ENCODE results near the gene NDRG3. TPM values are rescaled to one million over a fixed set of nuclear protein-coding genes. Genes with fewer than 3 reads are reported as not detected.

NDRG3 gene
- total and polyA plus RNA-seq, 10 of the 15 experiments (the other 5 are each of a cell fraction or from before 2014, with no cell fraction given): 11.2 to 29.7 (median 14.9) TPM

DNA sequence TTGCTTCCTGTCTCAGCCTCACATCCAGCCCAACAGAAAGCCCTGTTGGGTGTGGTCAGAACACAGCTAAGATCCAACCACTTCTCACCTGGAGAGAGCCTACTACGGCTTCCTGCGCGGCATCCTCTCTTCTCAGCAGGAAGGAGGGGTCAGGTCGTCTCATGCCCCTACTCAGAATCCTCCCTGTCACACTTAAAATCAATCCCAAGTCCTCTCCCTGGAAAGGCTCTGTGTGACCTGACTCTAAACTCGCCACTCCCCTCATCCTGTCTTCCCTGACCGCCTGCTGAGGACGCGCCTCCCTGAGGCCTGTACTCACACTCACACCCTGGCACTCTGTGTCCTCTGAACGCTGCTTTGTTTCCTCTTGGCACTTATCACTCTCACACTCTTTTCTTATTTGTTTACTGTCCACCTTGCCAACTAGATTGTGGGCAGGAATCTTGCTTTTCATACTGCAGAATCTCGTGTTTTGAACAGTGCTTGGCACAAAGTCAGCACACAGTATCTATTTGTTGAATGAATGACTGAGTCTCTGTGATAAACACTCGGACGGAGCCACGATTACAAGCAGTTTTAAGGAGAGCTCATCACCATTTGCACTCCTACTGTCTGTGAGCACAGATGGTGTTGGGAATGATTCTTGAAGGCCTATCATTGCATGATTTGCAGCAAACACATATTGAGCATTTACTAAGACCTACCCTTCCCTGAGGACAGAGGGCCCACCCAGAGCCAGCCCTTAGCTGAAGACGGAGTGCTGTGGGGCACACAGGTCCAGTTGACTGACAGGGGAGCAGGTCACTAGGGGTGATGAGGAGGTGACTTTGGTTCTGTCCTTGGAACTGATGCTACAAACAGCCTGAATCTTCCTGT is 121.6 kb downstream of the NDRG3 start:
- intact Hi-C loops (cut with micrococcal nuclease; ENCODE audit: unreplicated experiment) (no loop called here), in situ Hi-C loops (cut with MboI) (no loop called here)
- Histone ChIP-seq H3K36me3 (ENCODE audit: control insufficient read depth in 2 of 2, insufficient read depth in 2 of 2, low read length in 1 of 2) (no peaks in the 10 kb centered on the region), H3K4me2 (ENCODE audit: control insufficient read depth, insufficient read depth) (no peak overlapping the region), H2AFZ (ENCODE audit: control insufficient read depth, low read depth, low read length) (no peak overlapping the region), H3K4me3 (no peak overlapping the region), H3K4me1 (ENCODE audit: control insufficient read depth, insufficient read depth, low read length) (no peaks in the 10 kb centered on the region), H4K20me1 (ENCODE audit: control insufficient read depth, insufficient read depth) (no peaks in the 10 kb centered on the region), H3K9me3 (replicated peaks; ENCODE audit: control insufficient read depth, insufficient read depth, low read length) (no peaks in the 10 kb centered on the region), H3K27ac (ENCODE audit: control insufficient read depth, insufficient read depth) (no peak overlapping the region), H3K27me3 (replicated peaks in 1 of 2; ENCODE audit: control insufficient read depth in 2 of 2, insufficient read depth in 2 of 2, low read length in 1 of 2) (no peaks in the 10 kb centered on the region), H3K79me2 (ENCODE audit: control insufficient read depth, insufficient read depth, low read length) (no peaks in the 10 kb centered on the region), H3K9ac (ENCODE audit: control insufficient read depth, insufficient read depth, low read length) (no peak overlapping the region)
- RAD21 ChIA-PET (ENCODE audit: unreplicated experiment): no interaction called here
- CTCF ChIA-PET: interaction anchor here (1.7 kb wide), 1 partner anchor 11 kb away, joined by 5 read pairs; no protein-coding TSS in a partner anchor
- TF ChIP-seq POLR2A (IDR thresholded peaks at IDR 0.05; ENCODE audit: low read depth, low read length) (no peak), BCL11A (IDR thresholded peaks at IDR 0.05; ENCODE audit: low read depth, low read length) (no peak), ZNF274 (IDR thresholded peaks at IDR 0.05; ENCODE audit: insufficient read depth, insufficient read length) (no peak), FOS (IDR thresholded peaks at IDR 0.05; ENCODE audit: borderline replicate concordance, extremely low read depth, insufficient read length) (no peak), NFXL1 (IDR thresholded peaks at IDR 0.05; ENCODE audit: borderline replicate concordance) (no peak), GABPA (IDR thresholded peaks at IDR 0.05; ENCODE audit: low read depth) (no peak), ZNF207 (IDR thresholded peaks at IDR 0.05; ENCODE audit: borderline replicate concordance) (no peak), EP300 (IDR thresholded peaks at IDR 0.05; ENCODE audit: borderline replicate concordance in 1 of 2, control insufficient read depth in 1 of 2, low read depth in 2 of 2, low read length in 2 of 2) (no peak)
- TF ChIP-seq, protein P1, sequence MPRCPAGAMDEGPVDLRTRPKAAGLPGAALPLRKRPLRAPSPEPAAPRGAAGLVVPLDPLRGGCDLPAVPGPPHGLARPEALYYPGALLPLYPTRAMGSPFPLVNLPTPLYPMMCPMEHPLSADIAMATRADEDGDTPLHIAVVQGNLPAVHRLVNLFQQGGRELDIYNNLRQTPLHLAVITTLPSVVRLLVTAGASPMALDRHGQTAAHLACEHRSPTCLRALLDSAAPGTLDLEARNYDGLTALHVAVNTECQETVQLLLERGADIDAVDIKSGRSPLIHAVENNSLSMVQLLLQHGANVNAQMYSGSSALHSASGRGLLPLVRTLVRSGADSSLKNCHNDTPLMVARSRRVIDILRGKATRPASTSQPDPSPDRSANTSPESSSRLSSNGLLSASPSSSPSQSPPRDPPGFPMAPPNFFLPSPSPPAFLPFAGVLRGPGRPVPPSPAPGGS (IDR thresholded peaks at IDR 0.05; ENCODE audit: borderline replicate concordance, insufficient read depth, low read depth, low read length, poor library complexity, severe bottlenecking): no peak
- TF ChIP-seq, protein P2, sequence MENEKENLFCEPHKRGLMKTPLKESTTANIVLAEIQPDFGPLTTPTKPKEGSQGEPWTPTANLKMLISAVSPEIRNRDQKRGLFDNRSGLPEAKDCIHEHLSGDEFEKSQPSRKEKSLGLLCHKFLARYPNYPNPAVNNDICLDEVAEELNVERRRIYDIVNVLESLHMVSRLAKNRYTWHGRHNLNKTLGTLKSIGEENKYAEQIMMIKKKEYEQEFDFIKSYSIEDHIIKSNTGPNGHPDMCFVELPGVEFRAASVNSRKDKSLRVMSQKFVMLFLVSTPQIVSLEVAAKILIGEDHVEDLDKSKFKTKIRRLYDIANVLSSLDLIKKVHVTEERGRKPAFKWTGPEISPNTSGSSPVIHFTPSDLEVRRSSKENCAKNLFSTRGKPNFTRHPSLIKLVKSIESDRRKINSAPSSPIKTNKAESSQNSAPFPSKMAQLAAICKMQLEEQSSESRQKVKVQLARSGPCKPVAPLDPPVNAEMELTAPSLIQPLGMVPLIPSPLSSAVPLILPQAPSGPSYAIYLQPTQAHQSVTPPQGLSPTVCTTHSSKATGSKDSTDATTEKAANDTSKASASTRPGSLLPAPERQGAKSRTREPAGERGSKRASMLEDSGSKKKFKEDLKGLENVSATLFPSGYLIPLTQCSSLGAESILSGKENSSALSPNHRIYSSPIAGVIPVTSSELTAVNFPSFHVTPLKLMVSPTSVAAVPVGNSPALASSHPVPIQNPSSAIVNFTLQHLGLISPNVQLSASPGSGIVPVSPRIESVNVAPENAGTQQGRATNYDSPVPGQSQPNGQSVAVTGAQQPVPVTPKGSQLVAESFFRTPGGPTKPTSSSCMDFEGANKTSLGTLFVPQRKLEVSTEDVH (IDR thresholded peaks at IDR 0.05; ENCODE audit: low read depth, partially characterized antibody): no peak
- no TSS peak for BruUV-seq (replicated peaks)
- no peak for FAIRE-seq
- SMC1A ChIA-PET (ENCODE audit: uncharacterized antibody, unreplicated experiment): interaction anchor here (1.7 kb wide), 1 partner anchor 263 kb away, joined by 3 read pairs; no protein-coding TSS in a partner anchor
- 80% methylated on average over 14 of the region's 14 CpGs for WGBS (ENCODE audit: insufficient coverage, insufficient replicate concordance, low lambda C conversion rate, missing lambda C conversion rate)
- DNase-seq (ENCODE audit: low read depth, low spot score): no peak
- POLR2A ChIA-PET: no interaction called here
- ATAC-seq: no peak
